Measurements from ENCODE around the gene USP10. TPM values are rescaled to one million over a fixed set of nuclear protein-coding genes. Genes with fewer than 3 reads are reported as not detected.
"Not testable (repeated sequence)": the region's sequence is repeated elsewhere in the genome, so short reads cannot be mapped to it uniquely, and the experiment has no call there.

USP10 gene
- total RNA-seq, 1 donor from 2014 or later = 27.1 TPM

DNA sequence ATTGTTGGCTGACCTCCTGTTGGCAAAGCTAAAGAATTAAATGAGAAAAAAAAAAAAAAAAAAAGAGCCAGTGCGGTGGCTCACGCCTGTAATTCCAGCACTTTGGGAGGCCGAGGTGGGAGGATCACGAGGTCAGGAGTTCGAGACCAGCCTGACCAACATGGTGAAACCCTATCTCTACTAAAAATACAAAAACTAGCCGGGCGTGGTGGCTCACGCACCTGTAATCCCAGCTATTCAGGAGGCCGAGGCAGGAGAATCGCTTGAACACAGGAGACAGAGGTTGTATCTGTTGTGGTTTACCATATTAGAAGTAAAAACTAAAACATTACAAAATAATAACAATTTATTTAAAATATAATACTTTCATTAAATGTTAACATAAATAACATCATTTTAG lies 5.9 kb upstream of the USP10 start:
- not testable (repeated sequence) for H3K4me1 ChIP-seq (ENCODE audit: control insufficient read depth in 3 of 3, insufficient read depth in 3 of 3, low read length in 3 of 3); H3K27me3 ChIP-seq (ENCODE audit: control insufficient read depth in 3 of 3, insufficient read depth in 3 of 3, low read length in 3 of 3); H3K4me3 ChIP-seq (ENCODE audit: low read length in 3 of 3); H3K36me3 ChIP-seq (ENCODE audit: control insufficient read depth in 3 of 3, insufficient read depth in 3 of 3, low read length in 3 of 3); H3K9me3 ChIP-seq (ENCODE audit: control insufficient read depth in 3 of 3, low read length in 3 of 3); H3K9ac ChIP-seq (ENCODE audit: low read depth in 1 of 3, low read length in 3 of 3); H3K27ac ChIP-seq (ENCODE audit: low read depth, low read length)

GRCh38 chr16:84694980-84695379 lies 4.8 kb upstream of the USP10 start:
- H3K4me1 ChIP-seq (ENCODE audit: control insufficient read depth in 3 of 3, insufficient read depth in 3 of 3, low read length in 3 of 3) = peaks cover 4 to 6% (median 5%) of the 10 kb centered on the region in 3 donors
- no peaks in the 10 kb centered on the region for H3K9me3 ChIP-seq (ENCODE audit: control insufficient read depth in 3 of 3, low read length in 3 of 3)
- H3K36me3 ChIP-seq (ENCODE audit: control insufficient read depth in 3 of 3, insufficient read depth in 3 of 3, low read length in 3 of 3) = no peaks in the 10 kb centered on the region
- H3K27me3 ChIP-seq (ENCODE audit: control insufficient read depth in 3 of 3, insufficient read depth in 3 of 3, low read length in 3 of 3) = no peaks in the 10 kb centered on the region
- no peak overlapping the region for H3K27ac ChIP-seq (ENCODE audit: low read depth, low read length)
- H3K9ac ChIP-seq (ENCODE audit: low read depth in 1 of 3, low read length in 3 of 3) = no peak overlapping the region
- H3K4me3 ChIP-seq (ENCODE audit: low read length in 3 of 3) = no peak overlapping the region

DNA sequence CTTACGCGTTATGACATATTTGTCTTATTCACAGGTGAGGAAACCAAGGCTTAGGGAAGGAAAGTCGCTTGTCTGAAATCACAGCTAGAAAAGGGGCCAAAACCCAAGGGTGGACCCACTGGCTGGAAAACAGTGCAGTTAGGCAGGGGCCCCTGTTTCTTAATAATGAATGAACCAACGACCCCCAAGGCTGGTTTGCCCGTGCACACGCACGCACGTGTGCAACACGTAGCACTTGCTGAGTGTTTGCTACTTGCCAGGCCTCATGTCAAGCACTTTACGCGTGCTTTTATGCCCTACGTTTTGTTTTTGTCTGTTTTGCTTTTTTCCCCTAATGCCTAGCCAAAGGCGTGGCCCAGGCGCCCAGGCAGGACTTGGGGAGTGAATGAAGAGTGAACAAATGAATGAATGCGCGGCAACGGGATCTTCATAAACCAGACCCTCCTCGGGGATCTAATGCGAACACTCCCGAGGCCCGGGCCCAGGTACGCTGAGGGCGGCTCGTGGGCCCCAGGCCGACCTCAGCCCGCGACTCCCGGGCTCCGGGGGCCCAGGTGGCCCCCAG lies 571 bp upstream of the USP10 start:
- no peaks in the 10 kb centered on the region for H3K27me3 ChIP-seq (ENCODE audit: control insufficient read depth in 3 of 3, insufficient read depth in 3 of 3, low read length in 3 of 3)
- H3K9ac ChIP-seq (ENCODE audit: low read depth in 1 of 3, low read length in 3 of 3) = peak overlapping the region; percentile 7 to 88 (median 73)
- H3K4me3 ChIP-seq (ENCODE audit: low read length in 3 of 3) = peak overlapping the region; percentile 59 to 88 (median 69)
- peaks cover 10 to 20% (median 11%) of the 10 kb centered on the region in 3 donors for H3K4me1 ChIP-seq (ENCODE audit: control insufficient read depth in 3 of 3, insufficient read depth in 3 of 3, low read length in 3 of 3)
- H3K27ac ChIP-seq (ENCODE audit: low read depth, low read length) = no peak overlapping the region
- H3K36me3 ChIP-seq (ENCODE audit: control insufficient read depth in 3 of 3, insufficient read depth in 3 of 3, low read length in 3 of 3) = no peaks in the 10 kb centered on the region
- no peaks in the 10 kb centered on the region for H3K9me3 ChIP-seq (ENCODE audit: control insufficient read depth in 3 of 3, low read length in 3 of 3)

GRCh38 chr16:84700446-84701300 lies 873 bp downstream of the USP10 start:
- Histone ChIP-seq H3K36me3 (ENCODE audit: control insufficient read depth in 3 of 3, insufficient read depth in 3 of 3, low read length in 3 of 3) (no peaks in the 10 kb centered on the region), H3K9ac (ENCODE audit: low read depth in 1 of 3, low read length in 3 of 3) (peak overlapping the region; percentile 76 to 88 (median 79)), H3K4me3 (ENCODE audit: low read length in 3 of 3) (peak overlapping the region; percentile 59 to 88 (median 85)), H3K27ac (ENCODE audit: low read depth, low read length) (peak overlapping the region; percentile 64), H3K9me3 (ENCODE audit: control insufficient read depth in 3 of 3, low read length in 3 of 3) (no peaks in the 10 kb centered on the region), H3K27me3 (ENCODE audit: control insufficient read depth in 3 of 3, insufficient read depth in 3 of 3, low read length in 3 of 3) (no peaks in the 10 kb centered on the region), H3K4me1 (ENCODE audit: control insufficient read depth in 3 of 3, insufficient read depth in 3 of 3, low read length in 3 of 3) (peaks cover 17 to 25% (median 17%) of the 10 kb centered on the region in 3 donors)

- Histone ChIP-seq H3K4me3 (ENCODE audit: low read length in 3 of 3) (no peak overlapping the region), H3K4me1 (ENCODE audit: control insufficient read depth in 3 of 3, insufficient read depth in 3 of 3, low read length in 3 of 3) (peaks cover 17 to 25% (median 25%) of the 10 kb centered on the region in 3 donors)
Measured at GRCh38 chr16:84703681-84704080, 3.9 kb downstream of the USP10 start.

DNA sequence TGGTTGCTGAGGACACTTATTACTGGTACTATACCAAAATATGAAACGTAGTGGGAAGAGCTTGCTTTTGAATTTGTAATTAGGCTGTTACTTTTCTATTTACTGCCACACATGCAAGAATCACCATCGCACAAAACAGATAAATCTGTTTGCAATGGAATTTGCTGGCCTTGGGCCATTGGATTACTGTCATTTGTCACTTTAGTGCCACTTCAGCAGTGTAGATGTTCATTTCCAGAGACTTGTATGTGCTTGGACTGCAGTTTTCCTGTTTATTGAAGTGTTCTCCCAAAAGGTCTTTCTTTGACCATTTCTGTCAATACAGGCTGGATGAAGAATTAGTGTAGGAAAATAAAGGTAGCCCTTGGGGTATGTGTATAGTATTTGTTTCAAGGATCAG lies 4.5 kb downstream of the USP10 start:
- Histone ChIP-seq H3K9me3 (ENCODE audit: control insufficient read depth in 3 of 3, low read length in 3 of 3) (no peaks in the 10 kb centered on the region), H3K27ac (ENCODE audit: low read depth, low read length) (no peak overlapping the region), H3K27me3 (ENCODE audit: control insufficient read depth in 3 of 3, insufficient read depth in 3 of 3, low read length in 3 of 3) (no peaks in the 10 kb centered on the region), H3K4me1 (ENCODE audit: control insufficient read depth in 3 of 3, insufficient read depth in 3 of 3, low read length in 3 of 3) (peaks cover 20 to 27% (median 24%) of the 10 kb centered on the region in 3 donors), H3K4me3 (ENCODE audit: low read length in 3 of 3) (no peak overlapping the region), H3K36me3 (ENCODE audit: control insufficient read depth in 3 of 3, insufficient read depth in 3 of 3, low read length in 3 of 3) (no peaks in the 10 kb centered on the region), H3K9ac (ENCODE audit: low read depth in 1 of 3, low read length in 3 of 3) (no peak overlapping the region)

More at GRCh38 chr16:84703681-84704080, 3.9 kb downstream of the USP10 start:
- no peaks in the 10 kb centered on the region for H3K27me3 ChIP-seq (ENCODE audit: control insufficient read depth in 3 of 3, insufficient read depth in 3 of 3, low read length in 3 of 3)
- no peaks in the 10 kb centered on the region for H3K9me3 ChIP-seq (ENCODE audit: control insufficient read depth in 3 of 3, low read length in 3 of 3)
- no peaks in the 10 kb centered on the region for H3K36me3 ChIP-seq (ENCODE audit: control insufficient read depth in 3 of 3, insufficient read depth in 3 of 3, low read length in 3 of 3)
- H3K9ac ChIP-seq (ENCODE audit: low read depth in 1 of 3, low read length in 3 of 3) = no peak overlapping the region
- no peak overlapping the region for H3K27ac ChIP-seq (ENCODE audit: low read depth, low read length)

DNA sequence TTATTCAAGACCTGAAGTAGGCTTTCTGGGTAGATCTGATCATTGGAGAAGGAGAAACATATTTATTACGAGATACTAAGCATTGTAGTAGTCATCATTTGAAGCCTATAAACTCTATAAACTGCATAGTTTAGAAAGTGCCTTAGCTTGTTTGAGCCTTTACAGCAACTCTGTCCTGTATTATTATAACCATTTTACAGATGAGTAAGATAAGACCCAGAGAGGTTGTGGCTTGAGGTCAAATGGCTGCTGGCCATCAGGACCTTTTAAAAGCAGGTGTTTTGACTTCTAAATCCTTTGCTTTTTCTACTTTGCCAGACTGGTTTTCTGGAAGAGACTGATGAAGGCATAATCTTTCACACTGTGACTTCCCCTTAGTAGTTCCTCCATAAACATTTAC lies 7.1 kb downstream of the USP10 start:
- Histone ChIP-seq H3K9me3 (ENCODE audit: control insufficient read depth in 3 of 3, low read length in 3 of 3) (no peaks in the 10 kb centered on the region), H3K27ac (ENCODE audit: low read depth, low read length) (no peak overlapping the region), H3K36me3 (ENCODE audit: control insufficient read depth in 3 of 3, insufficient read depth in 3 of 3, low read length in 3 of 3) (no peaks in the 10 kb centered on the region), H3K4me3 (ENCODE audit: low read length in 3 of 3) (no peak overlapping the region), H3K9ac (ENCODE audit: low read depth in 1 of 3, low read length in 3 of 3) (no peak overlapping the region), H3K27me3 (ENCODE audit: control insufficient read depth in 3 of 3, insufficient read depth in 3 of 3, low read length in 3 of 3) (no peaks in the 10 kb centered on the region), H3K4me1 (ENCODE audit: control insufficient read depth in 3 of 3, insufficient read depth in 3 of 3, low read length in 3 of 3) (peaks cover 28 to 45% (median 35%) of the 10 kb centered on the region in 3 donors)

GRCh38 chr16:84709609-84710008 lies 9.8 kb downstream of the USP10 start:
- H3K36me3 ChIP-seq (ENCODE audit: control insufficient read depth in 3 of 3, insufficient read depth in 3 of 3, low read length in 3 of 3) = no peaks in the 10 kb centered on the region
- H3K4me1 ChIP-seq (ENCODE audit: control insufficient read depth in 3 of 3, insufficient read depth in 3 of 3, low read length in 3 of 3) = peaks cover 20 to 53% (median 40%) of the 10 kb centered on the region in 3 donors
- H3K27ac ChIP-seq (ENCODE audit: low read depth, low read length) = no peak overlapping the region
- no peaks in the 10 kb centered on the region for H3K9me3 ChIP-seq (ENCODE audit: control insufficient read depth in 3 of 3, low read length in 3 of 3)
- no peak overlapping the region for H3K4me3 ChIP-seq (ENCODE audit: low read length in 3 of 3)
- H3K9ac ChIP-seq (ENCODE audit: low read depth in 1 of 3, low read length in 3 of 3) = no peak overlapping the region
- H3K27me3 ChIP-seq (ENCODE audit: control insufficient read depth in 3 of 3, insufficient read depth in 3 of 3, low read length in 3 of 3) = no peaks in the 10 kb centered on the region

GRCh38 chr16:84710686-84711085 lies 10.9 kb downstream of the USP10 start:
- Histone ChIP-seq H3K9ac (ENCODE audit: low read depth in 1 of 3, low read length in 3 of 3) (no peak overlapping the region), H3K4me3 (ENCODE audit: low read length in 3 of 3) (no peak overlapping the region), H3K27me3 (ENCODE audit: control insufficient read depth in 3 of 3, insufficient read depth in 3 of 3, low read length in 3 of 3) (no peaks in the 10 kb centered on the region), H3K36me3 (ENCODE audit: control insufficient read depth in 3 of 3, insufficient read depth in 3 of 3, low read length in 3 of 3) (no peaks in the 10 kb centered on the region), H3K27ac (ENCODE audit: low read depth, low read length) (no peak overlapping the region), H3K4me1 (ENCODE audit: control insufficient read depth in 3 of 3, insufficient read depth in 3 of 3, low read length in 3 of 3) (peaks cover 20 to 50% (median 37%) of the 10 kb centered on the region in 3 donors), H3K9me3 (ENCODE audit: control insufficient read depth in 3 of 3, low read length in 3 of 3) (no peaks in the 10 kb centered on the region)

DNA sequence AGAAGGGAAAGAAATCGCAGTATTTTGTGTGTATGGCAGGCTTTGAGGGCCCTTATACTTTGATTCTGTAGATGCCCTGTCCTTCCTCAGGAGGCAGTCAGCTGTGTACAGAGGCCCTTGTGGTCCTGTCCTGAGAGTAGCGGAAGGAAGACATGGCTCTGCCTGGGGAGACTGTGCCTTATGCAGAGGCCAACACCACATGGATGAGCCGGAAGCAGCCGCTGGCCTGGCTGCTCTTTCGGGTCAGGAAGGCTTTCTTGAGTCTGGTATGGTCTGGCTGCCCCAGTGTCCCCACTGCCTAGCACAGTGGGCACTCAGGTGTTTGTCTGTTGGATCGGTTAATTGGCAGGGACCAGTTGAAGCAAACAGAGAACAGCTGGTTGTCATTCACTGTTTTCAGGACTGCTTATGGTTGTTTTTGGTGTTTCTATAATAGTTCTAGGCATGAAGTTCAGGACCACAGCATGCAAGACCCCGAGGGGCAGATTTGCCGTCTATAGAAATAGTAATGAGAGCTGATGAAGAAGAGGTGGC lies 12.4 kb downstream of the USP10 start:
- H3K9ac ChIP-seq (ENCODE audit: low read depth in 1 of 3, low read length in 3 of 3) = no peak overlapping the region
- no peaks in the 10 kb centered on the region for H3K9me3 ChIP-seq (ENCODE audit: control insufficient read depth in 3 of 3, low read length in 3 of 3)
- H3K27ac ChIP-seq (ENCODE audit: low read depth, low read length) = no peak overlapping the region
- no peaks in the 10 kb centered on the region for H3K36me3 ChIP-seq (ENCODE audit: control insufficient read depth in 3 of 3, insufficient read depth in 3 of 3, low read length in 3 of 3)
- H3K4me3 ChIP-seq (ENCODE audit: low read length in 3 of 3) = no peak overlapping the region
- H3K27me3 ChIP-seq (ENCODE audit: control insufficient read depth in 3 of 3, insufficient read depth in 3 of 3, low read length in 3 of 3) = no peaks in the 10 kb centered on the region
- peaks cover 31 to 55% (median 41%) of the 10 kb centered on the region in 3 donors for H3K4me1 ChIP-seq (ENCODE audit: control insufficient read depth in 3 of 3, insufficient read depth in 3 of 3, low read length in 3 of 3)
